Effector CD8-positive, alpha-beta T cell (primary cell): ENCODE data around the gene LRRC71.

Experiments
- DNase-seq: peaks from one replicate; lab custom pipeline; 2025; lab: John Stamatoyannopoulos, UW

The LRRC71 gene

DNA sequence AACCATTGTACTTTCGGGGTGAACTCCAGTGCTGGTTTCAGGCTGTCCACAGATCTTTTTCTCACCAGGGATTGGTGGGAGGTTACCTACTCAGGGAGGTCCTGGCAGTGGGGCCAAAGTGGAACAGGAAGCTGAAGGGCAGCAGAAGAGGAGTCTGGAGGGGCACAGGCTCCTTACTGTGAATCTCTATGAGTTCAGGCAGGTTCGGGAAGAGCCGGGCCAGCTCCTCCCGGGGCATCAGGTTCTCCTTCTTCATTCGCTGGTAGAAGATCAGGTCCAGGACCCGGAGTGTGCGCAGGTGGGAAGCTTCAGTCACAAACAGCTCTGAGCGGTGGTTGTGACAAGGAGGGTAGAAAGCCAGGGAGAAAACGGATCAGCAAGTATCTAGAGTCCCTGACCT, 26.7 kb downstream of the LRRC71 start:
- DNase-seq, result no peak

DNA sequence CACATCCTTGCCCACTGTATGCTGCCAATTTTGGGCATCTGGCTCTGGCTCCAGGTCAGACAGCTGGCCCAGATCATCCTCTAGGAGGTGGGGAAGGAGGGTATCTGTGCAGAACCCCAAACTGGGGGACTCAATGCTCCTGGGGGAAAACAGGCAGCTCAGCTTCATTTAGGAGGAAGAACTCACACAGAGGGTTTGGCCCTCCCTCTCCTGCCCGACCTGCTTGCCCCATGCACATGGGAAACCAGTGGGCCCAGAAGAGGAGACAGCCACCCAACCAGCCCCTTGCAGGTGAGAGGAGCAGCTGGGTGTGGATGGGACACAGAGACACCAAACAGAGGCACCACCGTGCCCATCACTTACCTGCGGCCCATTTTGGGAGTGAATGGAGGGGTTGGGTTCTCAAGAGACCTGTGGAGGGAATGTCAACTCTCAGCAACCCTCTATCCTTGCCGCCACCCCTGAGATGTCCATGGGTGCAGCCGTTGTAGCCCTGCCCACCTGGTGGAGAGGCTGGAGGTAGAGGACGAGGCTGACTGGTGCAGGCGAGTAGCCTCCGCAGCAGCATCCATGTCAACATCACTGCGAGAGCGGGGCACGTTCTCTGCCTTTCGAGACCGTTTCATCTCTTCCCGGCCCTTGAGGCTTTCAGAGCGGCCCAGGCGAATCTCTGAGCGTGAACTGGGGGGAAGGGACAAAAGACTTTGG, 27.5 kb downstream of the LRRC71 start:
- DNase-seq, result no peak

DNA sequence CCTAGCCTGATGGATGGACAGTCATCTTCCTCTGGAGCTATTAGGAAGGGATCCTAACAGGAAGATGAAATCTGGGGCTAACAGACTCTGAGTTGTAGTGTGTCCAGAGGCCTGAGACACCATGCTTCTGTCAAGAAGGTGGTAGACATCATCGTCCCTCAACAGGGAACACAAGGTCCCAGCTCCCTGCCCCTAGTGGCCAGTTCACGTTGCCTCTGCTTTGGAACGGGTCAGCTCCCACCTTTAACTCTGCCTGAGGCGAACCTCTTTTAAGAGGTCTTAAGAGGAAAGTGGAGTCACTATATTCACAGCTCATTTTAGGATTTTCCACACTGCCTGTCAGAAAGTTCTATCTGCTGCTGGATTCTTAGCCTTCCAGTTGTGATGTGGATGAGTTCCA, 28.3 kb downstream of the LRRC71 start:
- no peak for DNase-seq

DNA sequence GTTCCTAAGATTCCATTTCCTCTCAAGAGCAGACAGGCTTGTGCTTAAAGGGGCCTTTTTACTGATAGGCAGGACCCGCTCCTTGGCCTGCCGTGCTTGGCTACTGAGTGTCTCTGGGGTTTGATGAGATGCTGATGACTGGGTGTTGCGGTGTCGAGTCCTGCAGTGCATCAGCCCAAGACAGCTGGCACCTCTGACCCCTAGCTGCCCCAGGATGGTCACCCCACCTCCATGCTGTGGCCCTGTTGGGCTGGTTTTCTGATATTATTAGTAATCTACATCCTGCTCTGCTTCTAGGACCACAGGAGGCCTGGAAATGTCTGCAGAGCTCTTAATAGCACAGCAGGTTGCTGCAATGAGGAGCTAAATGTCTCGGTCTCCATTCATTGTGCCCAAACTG, 28.7 kb downstream of the LRRC71 start:
- DNase-seq, result no peak

DNA sequence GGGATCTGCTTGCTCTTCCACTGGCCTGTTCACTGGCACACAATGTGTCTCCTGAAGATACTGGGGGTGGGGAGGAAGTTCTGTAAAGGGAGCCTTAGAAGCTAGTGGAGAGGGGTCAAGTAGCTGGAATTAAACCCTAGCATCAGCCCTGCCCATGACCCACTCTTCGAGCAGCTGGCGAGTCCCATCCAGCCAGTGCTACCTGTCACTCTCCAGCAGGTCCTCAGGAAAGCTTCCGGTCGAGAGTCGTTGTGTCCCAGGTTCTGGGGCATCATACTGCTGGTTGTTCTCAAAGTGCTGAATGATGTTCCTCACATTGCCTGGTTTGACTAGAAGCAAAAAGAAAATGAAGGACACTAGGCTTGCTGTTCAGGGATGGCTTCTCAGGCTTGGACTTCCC, 30.9 kb downstream of the LRRC71 start:
- DNase-seq, result no peak

DNA sequence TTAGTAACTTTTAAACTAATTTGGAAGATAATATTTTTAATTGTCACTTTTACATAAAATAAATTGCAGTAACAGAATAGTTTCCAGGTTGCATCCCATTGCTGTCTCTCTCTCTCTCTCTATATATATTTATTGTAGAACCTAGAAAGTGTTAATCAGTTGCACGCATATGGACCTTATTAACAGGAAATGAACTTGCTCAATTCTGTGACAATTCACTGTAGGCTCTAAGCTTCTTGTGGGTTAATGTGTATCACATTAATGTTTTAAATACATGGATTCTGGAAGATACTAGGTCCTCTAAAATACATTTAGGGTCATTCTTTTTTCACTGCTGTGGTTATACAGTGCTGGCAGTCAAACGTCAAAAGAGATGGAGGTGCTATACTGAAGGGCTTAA, 33.1 kb downstream of the LRRC71 start:
- DNase-seq, result no peak

DNA sequence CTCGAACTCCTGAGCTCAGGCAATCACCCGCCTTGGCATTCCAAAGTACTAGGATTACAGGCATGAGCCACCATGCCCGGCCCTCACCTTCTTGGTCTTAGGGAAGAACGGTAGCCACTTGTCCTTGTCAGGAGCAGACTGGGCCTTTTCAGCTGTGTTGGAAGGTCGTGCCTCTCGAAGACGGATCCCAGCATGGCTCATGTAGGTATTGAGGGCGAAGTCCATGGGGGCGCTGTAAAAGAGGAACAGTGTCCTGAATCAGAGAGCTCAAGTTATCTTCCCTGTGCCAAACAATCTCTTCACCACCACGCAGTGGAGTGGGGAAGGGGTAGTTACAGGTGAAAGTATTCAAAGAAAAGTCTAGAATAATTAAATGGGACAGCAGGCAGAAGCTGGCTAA, 35.9 kb downstream of the LRRC71 start:
- no peak for DNase-seq

DNA sequence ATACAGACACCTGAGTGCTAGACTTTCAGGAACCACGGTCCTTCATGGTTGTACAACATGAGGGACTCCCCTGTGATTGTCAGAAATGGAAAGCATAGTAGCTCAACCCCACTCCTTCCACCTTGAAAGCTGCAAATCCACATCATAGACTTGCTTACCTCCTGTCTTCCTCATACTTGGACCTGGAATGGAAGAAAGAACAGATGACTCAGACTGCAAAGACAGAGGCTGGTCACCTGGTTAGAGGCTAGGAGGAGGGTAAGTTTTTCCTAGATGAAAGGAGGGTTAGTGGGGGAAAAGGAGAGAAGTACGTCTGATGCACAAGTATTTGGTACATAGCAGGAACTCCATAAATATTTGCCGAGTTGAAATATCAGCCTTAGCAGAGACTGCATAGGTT, 37.2 kb downstream of the LRRC71 start:
- DNase-seq, result no peak

DNA sequence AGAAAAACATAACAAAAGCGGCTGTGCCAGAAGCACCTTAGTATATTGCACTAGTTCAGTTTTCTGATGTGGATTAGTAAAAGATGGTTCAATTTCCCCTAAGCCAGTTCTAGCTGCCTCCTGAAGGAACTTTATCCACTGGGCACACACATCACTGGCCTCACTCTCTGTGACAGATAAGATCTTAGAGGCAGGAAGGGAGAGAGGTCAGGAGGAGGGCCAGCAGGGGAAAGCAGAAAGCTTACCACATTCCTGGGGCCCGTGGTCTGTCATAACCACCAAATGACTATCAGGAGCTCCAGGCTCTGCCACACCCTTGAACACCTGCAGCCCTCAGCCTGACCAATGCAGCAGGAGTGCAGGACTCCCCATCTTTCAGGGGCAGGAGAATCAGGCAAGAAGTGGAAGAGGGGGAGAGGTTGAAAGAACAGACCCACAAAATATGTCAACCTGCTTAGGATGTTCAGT, 37.8 kb downstream of the LRRC71 start:
- no peak for DNase-seq

DNA sequence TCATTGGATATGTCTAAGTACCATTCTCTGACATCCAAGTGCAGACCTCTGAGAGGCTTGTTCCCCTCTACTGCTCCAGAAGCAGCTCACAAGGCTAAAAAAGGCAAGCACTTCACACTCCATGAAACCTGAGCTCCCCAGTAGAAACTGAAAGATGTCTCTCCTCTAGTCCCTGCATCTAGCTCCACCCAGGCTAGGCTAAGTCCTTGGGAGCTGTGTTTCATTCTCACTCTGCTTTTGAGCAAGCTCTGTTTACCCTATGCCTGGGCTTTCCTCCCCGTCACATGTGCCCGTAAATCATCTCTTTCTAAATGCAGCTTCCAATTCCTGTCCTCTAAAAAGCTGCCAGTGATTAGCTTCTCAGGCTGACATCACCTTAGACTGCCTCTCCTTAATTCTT, 39.0 kb downstream of the LRRC71 start:
- DNase-seq, result no peak

DNA sequence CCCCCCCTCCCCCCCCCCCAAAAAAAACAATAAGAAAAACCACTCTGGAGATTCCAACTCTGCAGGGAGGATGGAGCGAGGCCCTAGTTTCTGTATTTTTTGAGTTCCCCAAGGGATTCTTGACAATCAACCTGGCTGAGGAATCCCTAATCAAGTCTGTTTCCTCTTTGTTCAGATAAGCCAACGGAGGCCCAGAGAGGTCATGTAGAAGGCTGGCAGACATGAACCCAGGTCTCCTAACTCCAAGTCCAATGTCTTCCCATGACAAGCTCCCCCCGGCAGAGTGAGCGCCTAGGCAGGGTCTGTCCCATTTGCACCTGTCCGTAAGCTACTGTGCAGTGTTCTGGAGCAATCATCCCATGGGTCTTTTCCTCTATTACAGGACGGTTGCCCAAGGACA, 39.5 kb downstream of the LRRC71 start:
- DNase-seq, result no peak

DNA sequence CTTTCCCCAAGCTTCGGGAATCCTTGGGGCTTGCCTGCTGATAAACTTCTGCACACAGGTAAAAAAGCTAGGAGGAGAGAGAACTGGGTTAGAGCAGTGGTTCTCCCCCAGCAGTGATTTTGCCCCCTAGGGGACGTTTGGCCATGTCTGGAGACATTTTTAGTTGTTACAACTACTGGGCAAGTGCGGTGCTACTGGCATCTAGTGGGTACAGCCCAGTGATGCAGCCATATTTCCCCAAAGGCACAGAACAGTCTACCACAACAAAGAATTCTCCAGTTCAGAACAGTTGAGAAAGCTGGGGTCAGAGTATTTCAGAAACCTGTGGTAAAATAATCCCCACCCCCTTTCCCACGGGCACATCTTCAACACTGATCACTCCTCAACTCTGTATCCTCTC, 41.3 kb downstream of the LRRC71 start:
- no peak for DNase-seq

DNA sequence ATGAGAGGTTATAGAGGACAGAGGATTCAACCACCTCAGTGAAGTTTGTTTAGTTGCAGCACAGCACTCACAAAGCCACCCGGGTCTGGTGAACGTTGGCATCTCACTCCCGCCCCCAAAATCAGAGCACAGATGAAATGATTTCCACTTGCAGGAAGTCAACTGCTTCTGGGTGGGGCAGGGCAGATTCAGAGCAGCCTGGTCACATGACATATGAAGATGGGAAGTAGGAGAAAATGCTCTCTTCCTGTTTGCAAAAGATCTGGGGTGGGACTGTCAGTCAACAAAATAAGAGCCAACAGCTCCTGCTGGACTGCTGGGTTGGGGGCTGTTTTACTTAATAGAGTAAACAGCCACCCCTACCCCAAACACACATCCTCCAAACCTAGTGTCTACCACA, 43.2 kb downstream of the LRRC71 start:
- no peak for DNase-seq

DNA sequence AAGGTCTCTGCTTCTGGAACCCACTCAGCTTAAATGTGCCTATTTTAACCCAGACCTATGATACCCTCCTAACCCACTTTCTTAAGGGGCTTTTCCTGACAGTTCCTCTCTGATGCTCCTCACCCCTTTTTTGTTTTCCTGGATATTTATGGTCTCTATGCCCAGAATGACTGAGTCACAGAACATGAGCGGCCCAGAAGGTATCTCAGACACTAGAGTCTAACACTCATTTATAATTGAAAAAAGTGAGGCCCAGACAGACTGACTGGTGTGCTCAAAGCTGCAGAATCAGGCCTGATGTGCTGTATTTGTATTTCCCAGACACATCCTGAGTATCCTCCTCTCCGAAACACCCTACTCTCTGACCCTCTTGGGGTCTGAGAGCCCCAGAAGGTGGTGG, 44.0 kb downstream of the LRRC71 start:
- DNase-seq, result no peak

DNA sequence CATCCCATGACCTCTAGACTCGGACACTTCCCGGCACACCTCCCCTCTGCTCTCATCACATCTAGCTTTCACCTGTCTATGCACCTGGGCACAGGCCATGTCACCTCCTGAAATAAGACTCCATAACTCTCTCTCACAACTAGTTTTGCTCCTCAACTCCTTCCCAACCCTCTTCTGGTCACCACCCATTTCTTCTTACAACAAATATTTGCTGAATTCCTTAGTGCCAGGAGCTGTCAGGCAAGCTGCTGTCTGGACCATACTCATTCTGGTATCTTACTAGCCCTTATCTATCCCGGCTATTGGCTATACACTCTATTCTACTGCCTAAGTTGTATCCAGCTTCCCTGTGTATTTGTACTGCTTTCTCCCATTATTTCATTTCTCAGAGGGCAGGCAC, 49.1 kb downstream of the LRRC71 start:
- DNase-seq, result no peak

DNA sequence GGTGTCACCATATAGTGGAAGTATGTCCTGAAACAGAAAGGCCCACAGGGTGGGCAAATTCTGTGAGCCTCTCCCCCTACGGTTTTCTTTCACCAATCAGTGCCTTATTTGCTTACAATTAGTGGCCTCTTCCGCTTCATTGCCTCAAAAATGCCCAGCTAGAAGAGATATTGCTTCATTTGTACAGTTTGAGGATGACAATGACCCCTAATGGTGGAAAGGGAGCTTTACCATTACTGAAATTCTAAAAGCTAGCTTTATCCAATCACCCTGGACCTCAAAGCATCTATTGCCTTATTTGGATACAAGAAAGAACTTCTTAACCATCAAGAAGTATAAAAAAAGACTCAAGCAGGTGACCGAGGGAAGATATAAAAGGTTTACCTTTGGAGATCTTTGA, 49.6 kb downstream of the LRRC71 start:
- no peak for DNase-seq

DNA sequence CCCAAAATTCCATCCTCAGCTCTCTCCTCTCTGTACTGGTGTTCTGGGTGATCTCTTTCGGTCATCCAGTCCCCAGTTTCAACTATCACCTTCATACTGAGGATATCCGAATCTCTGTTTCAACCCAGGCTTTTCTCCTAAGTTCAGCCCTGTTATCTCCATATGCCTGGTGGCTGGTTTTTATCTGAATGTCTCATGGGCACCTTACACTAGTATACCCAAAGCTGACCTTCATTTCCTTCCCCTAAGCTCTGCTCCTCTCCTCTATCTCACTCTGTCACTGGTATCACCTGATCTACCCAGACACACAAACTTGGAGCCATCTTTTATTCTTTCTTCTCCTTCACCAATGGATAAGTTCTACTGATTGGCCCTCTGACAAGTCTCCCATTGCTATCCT, 53.0 kb downstream of the LRRC71 start:
- no peak for DNase-seq

DNA sequence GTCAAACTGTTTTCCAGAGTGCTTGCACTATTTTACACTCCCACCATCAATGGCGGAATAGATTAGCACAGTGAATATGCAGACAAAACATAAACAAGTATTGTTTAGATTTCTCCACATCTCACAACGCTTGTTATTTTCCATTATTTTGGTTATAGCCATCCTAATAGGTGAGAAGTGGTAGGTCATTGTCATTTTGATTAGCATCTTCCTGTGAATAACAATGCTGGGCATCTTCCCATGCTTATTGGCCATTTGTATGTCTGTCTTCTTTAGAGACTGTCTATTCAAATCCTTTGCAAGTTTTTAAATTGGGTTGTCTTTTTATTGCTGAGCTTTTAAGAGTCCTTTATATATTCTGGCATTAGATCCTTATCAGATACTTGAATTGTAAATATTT, 54.7 kb downstream of the LRRC71 start:
- DNase-seq, result no peak

DNA sequence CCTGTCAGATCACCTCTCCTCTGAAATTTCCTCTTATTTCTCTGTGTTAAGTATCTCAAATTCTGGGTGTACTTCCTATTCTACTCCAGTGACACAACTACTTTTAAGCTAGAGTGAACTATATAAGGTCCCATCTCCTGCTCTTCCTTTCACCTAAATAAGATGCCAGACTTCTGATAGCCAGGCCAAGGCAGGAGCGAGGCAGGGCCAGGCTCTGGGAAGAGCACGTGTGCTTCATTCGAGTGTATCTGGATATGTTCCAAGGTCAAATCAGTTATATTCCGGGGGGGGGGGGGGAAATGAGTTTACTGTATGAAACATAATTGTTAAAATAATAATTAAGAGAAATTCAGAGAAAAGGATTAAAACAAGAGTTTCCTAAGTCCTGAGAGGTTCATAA, 60.1 kb downstream of the LRRC71 start:
- DNase-seq, result no peak
